SK-N-SH treated with all-trans-retinoic acid at 6 μM for 48 hours (cell line): ENCODE measurements around the gene CREBBP.

Source experiments
- ATAC-seq: fragments of 200-7000 bp; cut with Tn5 transposase; 3 replicates; pipeline ENCODE4 v1.9.1; 2020; ENCODE audit warnings: mild to moderate bottlenecking, moderate library complexity
- ARNTL ChIP-seq: fragments of 450-650 bp; formaldehyde crosslinking; IDR thresholded peaks from 2 replicates; pipeline ENCODE4 v1.5.0; 2020; ENCODE audit warnings: low read depth, mild to moderate bottlenecking, moderate library complexity, borderline replicate concordance
- CREB5 ChIP-seq: fragments of 250-450 bp; sonication (Bioruptor Pico); IDR thresholded peaks from 2 replicates; pipeline ENCODE4 v1.5.1; 2020; ENCODE audit warnings: low read depth, mild to moderate bottlenecking, moderate library complexity
- CSDC2 ChIP-seq: fragments of 250-450 bp; sonication (Bioruptor Pico); IDR thresholded peaks from 2 replicates; pipeline ENCODE4 v1.5.0; 2020; ENCODE audit warnings: mild to moderate bottlenecking, moderate library complexity
- CSRNP3 ChIP-seq: fragments of 250-450 bp; sonication (Bioruptor Pico); IDR thresholded peaks from 2 replicates; pipeline ENCODE4 v1.5.1; 2021; ENCODE audit warnings: mild to moderate bottlenecking, moderate library complexity
- ESRRG ChIP-seq: fragments of 250-450 bp; sonication (Bioruptor Pico); IDR thresholded peaks from 2 replicates; pipeline ENCODE4 v1.6.1; 2021; ENCODE audit warnings: mild to moderate bottlenecking
- ISL1 ChIP-seq: fragments of 250-450 bp; sonication (Bioruptor Pico); IDR thresholded peaks from 2 replicates; pipeline ENCODE4 v2.1.2; 2022; ENCODE audit warnings: mild to moderate bottlenecking, moderate library complexity
- PATZ1 ChIP-seq: fragments of 250-450 bp; sonication (Bioruptor Pico); IDR thresholded peaks from 2 replicates; pipeline ENCODE4 v1.8.0; 2020; ENCODE audit warnings: mild to moderate bottlenecking, moderate library complexity, borderline replicate concordance
- POU6F1 ChIP-seq: fragments of 250-450 bp; sonication (Bioruptor Pico); IDR thresholded peaks from 2 replicates; pipeline ENCODE4 v1.8.0; 2021; ENCODE audit warnings: low read depth, mild to moderate bottlenecking, moderate library complexity, borderline replicate concordance
- PPARA ChIP-seq: fragments of 250-450 bp; sonication (Bioruptor Pico); IDR thresholded peaks from 2 replicates; pipeline ENCODE4 v1.5.0; 2020; ENCODE audit warnings: mild to moderate bottlenecking, borderline replicate concordance
- RARB ChIP-seq: fragments of 250-450 bp; sonication (Bioruptor Pico); IDR thresholded peaks from 2 replicates; pipeline ENCODE4 v1.8.0; 2021; ENCODE audit warnings: mild to moderate bottlenecking, moderate library complexity
- SNAI2 ChIP-seq: fragments of 250-450 bp; sonication (Bioruptor Pico); IDR thresholded peaks from 2 replicates; pipeline ENCODE4 v1.5.0; 2020; ENCODE audit warnings: mild to moderate bottlenecking, moderate library complexity
- TCF4 ChIP-seq: fragments of 250-450 bp; sonication (Bioruptor Pico); IDR thresholded peaks from 2 replicates; pipeline ENCODE4 v1.8.0; 2021; ENCODE audit warnings: mild to moderate bottlenecking, moderate library complexity, borderline replicate concordance
- TOX ChIP-seq: fragments of 250-450 bp; sonication (Bioruptor Pico); IDR thresholded peaks from 2 replicates; pipeline ENCODE4 v1.8.0; 2021; ENCODE audit warnings: mild to moderate bottlenecking, moderate library complexity, borderline replicate concordance
- TSHZ2 ChIP-seq: fragments of 250-450 bp; sonication (Bioruptor Pico); IDR thresholded peaks from 2 replicates; pipeline ENCODE4 v1.5.0; 2020; ENCODE audit warnings: mild to moderate bottlenecking, moderate library complexity
- ZC3H10 ChIP-seq: fragments of 250-450 bp; sonication (Bioruptor Pico); IDR thresholded peaks from 2 replicates; pipeline ENCODE4 v1.5.1; 2021; ENCODE audit warnings: mild to moderate bottlenecking, moderate library complexity
- ZFP3 ChIP-seq: fragments of 250-450 bp; sonication (Bioruptor Pico); IDR thresholded peaks from 2 replicates; pipeline ENCODE4 v1.5.0; 2020; ENCODE audit warnings: mild to moderate bottlenecking, moderate library complexity
- ZFP30 ChIP-seq: fragments of 450-650 bp; formaldehyde crosslinking; IDR thresholded peaks from 2 replicates; pipeline ENCODE4 v1.5.0; 2022; ENCODE audit warnings: mild to moderate bottlenecking, moderate library complexity
- ZNF565 ChIP-seq: fragments of 450-650 bp; formaldehyde crosslinking; conservative IDR thresholded peaks from 2 replicates; pipeline ENCODE4 v1.5.0; 2020; ENCODE audit warnings: low read depth, mild to moderate bottlenecking, moderate library complexity
- ZNF70 ChIP-seq: fragments of 450-650 bp; formaldehyde crosslinking; IDR thresholded peaks from 2 replicates; pipeline ENCODE4 v1.5.0; 2020; ENCODE audit warnings: mild to moderate bottlenecking, moderate library complexity
- ZNF8 ChIP-seq: fragments of 450-650 bp; formaldehyde crosslinking; IDR thresholded peaks from 2 replicates; pipeline ENCODE4 v1.5.0; 2020; ENCODE audit warnings: mild to moderate bottlenecking, moderate library complexity

CREBBP gene

GRCh38 chr16:3908951-3909437, 28.5 kb upstream of the CREBBP start:
- TF ChIP-seq CSDC2 (CRISPR knock-in tag) (no peak), TCF4 (CRISPR knock-in tag) (no peak), RARB (no peak), CREB5 (no peak), TSHZ2 (CRISPR knock-in tag) (no peak), ESRRG (CRISPR knock-in tag) (no peak)
- ATAC-seq: no peak

GRCh38 chr16:3907586-3907985, 27.1 kb upstream of the CREBBP start:
- no peak for TF ChIP-seq ZFP3
- no peak for TF ChIP-seq TOX (CRISPR knock-in tag)
- no peak for TF ChIP-seq ZNF565 (CRISPR knock-in tag)
- TF ChIP-seq PATZ1 (CRISPR knock-in tag): no peak
- no peak for TF ChIP-seq PPARA
- no peak for TF ChIP-seq TCF4 (CRISPR knock-in tag)
- no peak for TF ChIP-seq ZFP30 (CRISPR knock-in tag)
- TF ChIP-seq ZNF8 (CRISPR knock-in tag): no peak
- no peak for TF ChIP-seq SNAI2 (CRISPR knock-in tag)
- no peak for TF ChIP-seq ARNTL
- no peak for TF ChIP-seq CSDC2 (CRISPR knock-in tag)
- TF ChIP-seq CSRNP3: no peak
- TF ChIP-seq CREB5: no peak
- TF ChIP-seq POU6F1 (CRISPR knock-in tag): no peak
- no peak for TF ChIP-seq ESRRG (CRISPR knock-in tag)
- no peak for TF ChIP-seq ISL1 (CRISPR knock-in tag)
- no peak for TF ChIP-seq RARB
- TF ChIP-seq ZNF70 (CRISPR knock-in tag): no peak
- no peak for TF ChIP-seq TSHZ2 (CRISPR knock-in tag)
- no peak for TF ChIP-seq ZC3H10
- ATAC-seq: no peak
